ENCODE measurements around the gene MPL.

DNA sequence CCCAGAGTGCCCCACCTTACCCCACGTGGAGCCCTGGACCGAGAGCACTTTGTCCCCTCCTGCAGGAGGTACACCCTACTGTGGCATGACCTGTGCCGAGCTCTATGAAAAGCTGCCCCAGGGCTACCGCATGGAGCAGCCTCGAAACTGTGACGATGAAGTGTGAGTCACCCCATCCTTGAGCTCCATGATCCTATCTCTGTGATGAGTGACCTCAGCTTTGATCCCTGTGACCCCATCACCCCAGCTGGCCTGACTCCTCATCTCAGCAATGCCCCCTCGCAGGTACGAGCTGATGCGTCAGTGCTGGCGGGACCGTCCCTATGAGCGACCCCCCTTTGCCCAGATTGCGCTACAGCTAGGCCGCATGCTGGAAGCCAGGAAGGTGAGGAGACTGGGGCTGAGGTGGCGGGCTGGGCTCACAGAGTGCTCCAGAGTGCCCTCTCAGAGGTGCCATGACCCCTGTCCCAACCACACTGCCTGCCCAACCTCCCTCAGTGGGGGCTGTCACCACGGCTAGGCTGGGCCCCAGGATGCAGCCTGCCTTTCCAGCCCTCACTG lies 16.2 kb upstream of the MPL start:
- TF ChIP-seq, protein P1, sequence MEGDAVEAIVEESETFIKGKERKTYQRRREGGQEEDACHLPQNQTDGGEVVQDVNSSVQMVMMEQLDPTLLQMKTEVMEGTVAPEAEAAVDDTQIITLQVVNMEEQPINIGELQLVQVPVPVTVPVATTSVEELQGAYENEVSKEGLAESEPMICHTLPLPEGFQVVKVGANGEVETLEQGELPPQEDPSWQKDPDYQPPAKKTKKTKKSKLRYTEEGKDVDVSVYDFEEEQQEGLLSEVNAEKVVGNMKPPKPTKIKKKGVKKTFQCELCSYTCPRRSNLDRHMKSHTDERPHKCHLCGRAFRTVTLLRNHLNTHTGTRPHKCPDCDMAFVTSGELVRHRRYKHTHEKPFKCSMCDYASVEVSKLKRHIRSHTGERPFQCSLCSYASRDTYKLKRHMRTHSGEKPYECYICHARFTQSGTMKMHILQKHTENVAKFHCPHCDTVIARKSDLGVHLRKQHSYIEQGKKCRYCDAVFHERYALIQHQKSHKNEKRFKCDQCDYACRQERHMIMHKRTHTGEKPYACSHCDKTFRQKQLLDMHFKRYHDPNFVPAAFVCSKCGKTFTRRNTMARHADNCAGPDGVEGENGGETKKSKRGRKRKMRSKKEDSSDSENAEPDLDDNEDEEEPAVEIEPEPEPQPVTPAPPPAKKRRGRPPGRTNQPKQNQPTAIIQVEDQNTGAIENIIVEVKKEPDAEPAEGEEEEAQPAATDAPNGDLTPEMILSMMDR (IDR thresholded peaks at IDR 0.05; ENCODE audit: low read depth, low read length, missing input control): no peak
- TF ChIP-seq RXRA (IDR thresholded peaks at IDR 0.05) (no peak), TAF1 (conservative IDR thresholded peaks at IDR 0.05) (no peak), YY1 (IDR thresholded peaks at IDR 0.05) (no peak), SP1 (IDR thresholded peaks at IDR 0.05) (no peak), RAD21 (IDR thresholded peaks at IDR 0.05) (no peak), GABPA (IDR thresholded peaks at IDR 0.05 in 1 of 2, conservative IDR thresholded peaks at IDR 0.05 in 1 of 2) (no peak), EGR1 (IDR thresholded peaks at IDR 0.05; ENCODE audit: low read depth in 2 of 2) (no peak), FOXA1 (IDR thresholded peaks at IDR 0.05) (no peak), HNF4G (IDR thresholded peaks at IDR 0.05) (no peak)
- TF ChIP-seq, protein P2, sequence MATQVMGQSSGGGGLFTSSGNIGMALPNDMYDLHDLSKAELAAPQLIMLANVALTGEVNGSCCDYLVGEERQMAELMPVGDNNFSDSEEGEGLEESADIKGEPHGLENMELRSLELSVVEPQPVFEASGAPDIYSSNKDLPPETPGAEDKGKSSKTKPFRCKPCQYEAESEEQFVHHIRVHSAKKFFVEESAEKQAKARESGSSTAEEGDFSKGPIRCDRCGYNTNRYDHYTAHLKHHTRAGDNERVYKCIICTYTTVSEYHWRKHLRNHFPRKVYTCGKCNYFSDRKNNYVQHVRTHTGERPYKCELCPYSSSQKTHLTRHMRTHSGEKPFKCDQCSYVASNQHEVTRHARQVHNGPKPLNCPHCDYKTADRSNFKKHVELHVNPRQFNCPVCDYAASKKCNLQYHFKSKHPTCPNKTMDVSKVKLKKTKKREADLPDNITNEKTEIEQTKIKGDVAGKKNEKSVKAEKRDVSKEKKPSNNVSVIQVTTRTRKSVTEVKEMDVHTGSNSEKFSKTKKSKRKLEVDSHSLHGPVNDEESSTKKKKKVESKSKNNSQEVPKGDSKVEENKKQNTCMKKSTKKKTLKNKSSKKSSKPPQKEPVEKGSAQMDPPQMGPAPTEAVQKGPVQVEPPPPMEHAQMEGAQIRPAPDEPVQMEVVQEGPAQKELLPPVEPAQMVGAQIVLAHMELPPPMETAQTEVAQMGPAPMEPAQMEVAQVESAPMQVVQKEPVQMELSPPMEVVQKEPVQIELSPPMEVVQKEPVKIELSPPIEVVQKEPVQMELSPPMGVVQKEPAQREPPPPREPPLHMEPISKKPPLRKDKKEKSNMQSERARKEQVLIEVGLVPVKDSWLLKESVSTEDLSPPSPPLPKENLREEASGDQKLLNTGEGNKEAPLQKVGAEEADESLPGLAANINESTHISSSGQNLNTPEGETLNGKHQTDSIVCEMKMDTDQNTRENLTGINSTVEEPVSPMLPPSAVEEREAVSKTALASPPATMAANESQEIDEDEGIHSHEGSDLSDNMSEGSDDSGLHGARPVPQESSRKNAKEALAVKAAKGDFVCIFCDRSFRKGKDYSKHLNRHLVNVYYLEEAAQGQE (IDR thresholded peaks at IDR 0.05): no peak
- TF ChIP-seq, protein P3, sequence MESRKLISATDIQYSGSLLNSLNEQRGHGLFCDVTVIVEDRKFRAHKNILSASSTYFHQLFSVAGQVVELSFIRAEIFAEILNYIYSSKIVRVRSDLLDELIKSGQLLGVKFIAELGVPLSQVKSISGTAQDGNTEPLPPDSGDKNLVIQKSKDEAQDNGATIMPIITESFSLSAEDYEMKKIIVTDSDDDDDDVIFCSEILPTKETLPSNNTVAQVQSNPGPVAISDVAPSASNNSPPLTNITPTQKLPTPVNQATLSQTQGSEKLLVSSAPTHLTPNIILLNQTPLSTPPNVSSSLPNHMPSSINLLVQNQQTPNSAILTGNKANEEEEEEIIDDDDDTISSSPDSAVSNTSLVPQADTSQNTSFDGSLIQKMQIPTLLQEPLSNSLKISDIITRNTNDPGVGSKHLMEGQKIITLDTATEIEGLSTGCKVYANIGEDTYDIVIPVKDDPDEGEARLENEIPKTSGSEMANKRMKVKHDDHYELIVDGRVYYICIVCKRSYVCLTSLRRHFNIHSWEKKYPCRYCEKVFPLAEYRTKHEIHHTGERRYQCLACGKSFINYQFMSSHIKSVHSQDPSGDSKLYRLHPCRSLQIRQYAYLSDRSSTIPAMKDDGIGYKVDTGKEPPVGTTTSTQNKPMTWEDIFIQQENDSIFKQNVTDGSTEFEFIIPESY (IDR thresholded peaks at IDR 0.05): no peak
- TF ChIP-seq, protein P4, sequence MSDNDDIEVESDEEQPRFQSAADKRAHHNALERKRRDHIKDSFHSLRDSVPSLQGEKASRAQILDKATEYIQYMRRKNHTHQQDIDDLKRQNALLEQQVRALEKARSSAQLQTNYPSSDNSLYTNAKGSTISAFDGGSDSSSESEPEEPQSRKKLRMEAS (IDR thresholded peaks at IDR 0.05): no peak
